Cardiac ventricle fibroblast (primary cell): Measurements from ENCODE around the gene POMP. TPM values are rescaled to one million over a fixed set of nuclear protein-coding genes. Genes with fewer than 3 reads are reported as not detected.

Experiments
- total RNA-seq: library from RNA; depleted of rRNA; stranded (reverse); fragments of >200 nt; gene quantifications from 2 replicates; pipeline ENCODE4 v1.2.3, GENCODE V29; 2015

The POMP gene, protein sequence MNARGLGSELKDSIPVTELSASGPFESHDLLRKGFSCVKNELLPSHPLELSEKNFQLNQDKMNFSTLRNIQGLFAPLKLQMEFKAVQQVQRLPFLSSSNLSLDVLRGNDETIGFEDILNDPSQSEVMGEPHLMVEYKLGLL
- total RNA-seq: 86.3 and 89.7 TPM in 2 replicates

DNA sequence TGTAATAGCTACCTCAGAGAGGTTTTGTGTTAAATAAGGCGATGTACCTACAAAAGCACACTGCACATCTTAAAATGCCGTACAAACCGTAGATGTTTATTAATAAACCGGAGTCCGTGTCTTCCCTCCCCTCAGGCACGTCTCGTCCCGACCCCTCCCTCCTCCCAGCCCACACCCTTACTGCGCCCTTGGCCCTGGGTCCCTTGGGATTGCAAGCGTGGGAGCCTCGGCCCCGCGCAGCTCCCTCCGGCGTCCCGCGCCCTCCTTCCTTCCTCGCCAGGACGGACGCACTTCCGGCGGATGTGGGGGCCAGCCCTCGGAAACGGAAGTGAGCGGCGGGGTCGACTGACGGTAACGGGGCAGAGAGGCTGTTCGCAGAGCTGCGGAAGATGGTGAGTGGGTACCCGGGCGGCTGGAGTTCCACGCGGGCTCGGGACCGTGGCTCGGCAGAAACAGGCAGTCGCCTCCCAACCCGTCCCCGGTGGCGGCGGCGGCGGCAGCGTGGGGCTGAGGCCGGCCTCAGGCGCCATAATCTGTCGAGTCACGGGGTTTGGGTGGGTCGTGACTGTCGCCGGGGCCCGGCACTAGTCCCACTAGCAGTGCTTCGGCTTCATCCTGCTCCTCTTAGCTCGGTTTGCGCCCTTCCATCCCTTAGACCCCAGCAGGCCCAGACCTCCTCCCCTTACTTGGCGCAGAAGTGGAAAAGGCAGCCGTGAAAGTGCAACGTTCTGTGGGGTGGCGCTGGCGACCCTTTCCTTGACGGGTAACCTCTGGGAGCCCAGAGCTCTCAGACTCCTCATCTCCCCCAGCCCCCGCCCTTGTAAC is at the start of gene POMP:
Gene POMP, plus strand, starts transcription at position 335 of the 825 bp plus-strand sequence. Its CDS starts 55 bp downstream, at position 390.

DNA sequence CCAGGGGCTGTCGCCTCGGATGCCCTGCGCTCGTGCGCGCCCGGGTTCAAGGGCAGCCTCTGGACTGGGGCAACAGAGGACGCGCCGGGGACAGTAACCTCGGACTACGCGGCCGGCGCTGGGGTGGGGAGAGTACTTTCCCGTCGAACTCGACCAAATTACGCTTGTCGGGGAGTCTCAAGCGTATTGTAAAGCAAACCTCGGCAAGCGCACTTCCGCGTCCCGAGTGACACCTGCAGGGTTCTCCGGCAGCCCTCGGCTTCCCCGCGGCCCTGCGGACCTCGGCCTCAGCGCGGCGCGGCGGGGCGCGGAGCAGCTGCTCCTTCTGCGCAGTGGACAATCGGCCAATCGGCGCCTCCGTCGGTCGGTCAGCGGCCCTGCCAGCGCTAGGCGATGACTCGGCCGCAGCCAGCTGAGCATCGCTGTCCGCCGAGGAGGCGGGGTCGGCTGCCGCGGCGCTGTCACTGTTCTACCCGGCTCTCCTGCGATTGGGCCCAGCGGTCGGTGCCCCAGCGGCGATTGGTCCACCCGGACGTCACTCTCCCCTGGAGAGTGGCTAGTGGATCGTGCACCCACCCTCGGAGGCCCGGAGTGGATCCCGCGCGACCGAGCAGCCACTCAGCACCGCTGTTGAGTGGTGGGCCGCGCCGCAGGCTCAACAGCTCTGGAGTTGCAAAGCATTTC is 59.8 kb downstream of the POMP start, which contains the start of gene SLC46A3:
Gene SLC46A3, minus strand, starts transcription at position 428 of the 684 bp plus-strand sequence. CDS start 972 bp downstream, outside the sequence.

Other genes with a start within 250 kb of the POMP start
- gene FLT1, start 164.0 kb upstream of the POMP start, total RNA-seq: 2.0 and 2.4 TPM in 2 replicates
- gene SLC46A3, start 59.8 kb downstream of the POMP start, total RNA-seq: 1.9 and 2.3 TPM in 2 replicates
- gene MTUS2, start 161.2 kb downstream of the POMP start, total RNA-seq: not detected in 2 replicates